ENCODE measurements around the gene NUDT1.

The NUDT1 gene

GRCh38 chr7:2224934-2225333, 17.1 kb upstream of the NUDT1 start:
- no peak for DNase-seq (ENCODE audit: low read depth)

GRCh38 chr7:2225336-2225735, 16.7 kb upstream of the NUDT1 start:
- no peak for DNase-seq (ENCODE audit: low read depth)

- no peak for DNase-seq (ENCODE audit: low read depth)
These were observed 16.2 kb upstream of the NUDT1 start for GRCh38 chr7:2225830-2226229.

- DNase-seq (ENCODE audit: low read depth), result no peak
These were observed 14.3 kb upstream of the NUDT1 start for GRCh38 chr7:2227699-2228098.

GRCh38 chr7:2228921-2229320, 13.1 kb upstream of the NUDT1 start:
- no peak for DNase-seq (ENCODE audit: low read depth)

- no peak for DNase-seq (ENCODE audit: low read depth)
These were observed 12.6 kb upstream of the NUDT1 start for GRCh38 chr7:2229467-2229866.

- DNase-seq (ENCODE audit: low read depth), result no peak
These were observed 11.8 kb upstream of the NUDT1 start for GRCh38 chr7:2230226-2230625.

- DNase-seq (ENCODE audit: low read depth), result no peak
These were observed 11.1 kb upstream of the NUDT1 start for GRCh38 chr7:2230882-2231281.

- no peak for DNase-seq (ENCODE audit: low read depth)
These were observed 9.8 kb upstream of the NUDT1 start for GRCh38 chr7:2231992-2232765.

- DNase-seq (ENCODE audit: low read depth), result peak; percentile 78
These were observed 9.1 kb upstream of the NUDT1 start, which contains the start of gene MAD1L1 for GRCh38 chr7:2232766-2233520. TSS of gene MAD1L1 (minus strand) at chr7:2232945. CDS start at chr7:2230133, 2,812 bp downstream.

- DNase-seq (ENCODE audit: low read depth), result no peak
These were observed 8.1 kb upstream of the NUDT1 start for GRCh38 chr7:2233926-2234325.

- no peak for DNase-seq (ENCODE audit: low read depth)
These were observed 4.9 kb upstream of the NUDT1 start for GRCh38 chr7:2237109-2237602.

- no peak for DNase-seq (ENCODE audit: low read depth)
These were observed 2.8 kb upstream of the NUDT1 start for GRCh38 chr7:2239242-2239641.

GRCh38 chr7:2242541-2243429, 759 bp downstream of the NUDT1 start:
- no peak for DNase-seq (ENCODE audit: low read depth)

- no peak for DNase-seq (ENCODE audit: low read depth)
These were observed 1.4 kb downstream of the NUDT1 start for GRCh38 chr7:2243458-2243857.

GRCh38 chr7:2244404-2244995, 2.5 kb downstream of the NUDT1 start:
- no peak for DNase-seq (ENCODE audit: low read depth)

GRCh38 chr7:2245883-2246675, 4.1 kb downstream of the NUDT1 start:
- DNase-seq (ENCODE audit: low read depth), result no peak

GRCh38 chr7:2247141-2247995, 5.3 kb downstream of the NUDT1 start:
- DNase-seq (ENCODE audit: low read depth), result no peak

- DNase-seq (ENCODE audit: low read depth), result peak; percentile 16
These were observed 7.1 kb downstream of the NUDT1 start for GRCh38 chr7:2248984-2249694.
